GM13976 (cell line): ENCODE data around the gene CHN2.

Source experiments
- DNase-seq: peaks from one replicate; pipeline ENCODE4 v3.0.0; 2012; ENCODE audit warnings: low spot score
- in situ Hi-C: fragments of 300-500 bp; cut with MboI; formaldehyde crosslinking; loops from one replicate; pipeline ENCODE4 v1.12.0; 2022; ENCODE audit warnings: low sequenced_read_pairs, mixed read lengths, inconsistent platforms; ENCODE audit not compliant: unreplicated experiment
- TF ChIP-seq, protein P1 (sequence below): IDR thresholded peaks from 2 replicates; pipeline ENCODE4 v1.5.1; 2012; ENCODE audit warnings: borderline replicate concordance, mild to moderate bottlenecking; ENCODE audit not compliant: insufficient read depth; ENCODE audit errors: extremely low read depth, missing control alignments, control extremely low read depth

CHN2 gene

DNA sequence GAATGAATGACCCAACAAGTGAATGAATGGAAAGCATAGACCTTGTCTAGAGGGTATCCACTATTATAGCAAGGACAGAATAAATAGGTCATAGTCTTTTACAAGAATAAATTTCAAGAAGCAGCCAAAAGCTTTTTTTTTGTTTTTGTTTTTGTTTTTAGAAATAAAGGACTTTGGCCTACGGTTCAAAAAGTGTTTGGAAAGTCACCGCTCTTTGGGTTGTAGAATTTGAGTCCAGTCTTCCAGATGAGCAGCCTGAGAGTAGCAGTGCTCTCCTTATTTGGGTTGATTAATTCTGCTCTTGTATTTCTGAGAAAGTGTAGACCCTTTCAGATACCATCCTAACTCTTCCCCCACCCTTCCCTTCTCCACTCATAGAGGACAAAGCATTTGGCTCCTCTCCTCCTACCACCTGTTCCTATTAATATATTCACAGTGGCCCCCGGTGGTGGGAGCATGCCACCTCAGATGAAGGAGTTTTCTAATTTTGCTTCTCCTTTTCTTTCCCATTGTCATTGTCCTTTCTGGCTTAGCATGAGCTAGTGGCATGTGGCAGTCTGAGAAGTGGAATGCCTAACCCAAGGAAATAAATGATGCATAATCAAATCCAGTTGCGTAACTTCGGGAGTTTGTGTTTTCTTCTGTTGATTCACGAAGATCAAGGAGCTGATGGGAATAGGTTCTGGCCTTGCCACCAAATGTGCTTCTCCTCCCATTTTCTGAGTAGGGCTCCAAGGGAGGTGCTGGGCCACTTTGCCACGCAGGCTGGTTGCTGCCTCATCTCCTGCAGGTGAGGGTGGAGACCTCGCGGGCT lies 114.7 kb downstream of the CHN2 start:
- TF ChIP-seq, protein P1, sequence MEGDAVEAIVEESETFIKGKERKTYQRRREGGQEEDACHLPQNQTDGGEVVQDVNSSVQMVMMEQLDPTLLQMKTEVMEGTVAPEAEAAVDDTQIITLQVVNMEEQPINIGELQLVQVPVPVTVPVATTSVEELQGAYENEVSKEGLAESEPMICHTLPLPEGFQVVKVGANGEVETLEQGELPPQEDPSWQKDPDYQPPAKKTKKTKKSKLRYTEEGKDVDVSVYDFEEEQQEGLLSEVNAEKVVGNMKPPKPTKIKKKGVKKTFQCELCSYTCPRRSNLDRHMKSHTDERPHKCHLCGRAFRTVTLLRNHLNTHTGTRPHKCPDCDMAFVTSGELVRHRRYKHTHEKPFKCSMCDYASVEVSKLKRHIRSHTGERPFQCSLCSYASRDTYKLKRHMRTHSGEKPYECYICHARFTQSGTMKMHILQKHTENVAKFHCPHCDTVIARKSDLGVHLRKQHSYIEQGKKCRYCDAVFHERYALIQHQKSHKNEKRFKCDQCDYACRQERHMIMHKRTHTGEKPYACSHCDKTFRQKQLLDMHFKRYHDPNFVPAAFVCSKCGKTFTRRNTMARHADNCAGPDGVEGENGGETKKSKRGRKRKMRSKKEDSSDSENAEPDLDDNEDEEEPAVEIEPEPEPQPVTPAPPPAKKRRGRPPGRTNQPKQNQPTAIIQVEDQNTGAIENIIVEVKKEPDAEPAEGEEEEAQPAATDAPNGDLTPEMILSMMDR = no peak

DNA sequence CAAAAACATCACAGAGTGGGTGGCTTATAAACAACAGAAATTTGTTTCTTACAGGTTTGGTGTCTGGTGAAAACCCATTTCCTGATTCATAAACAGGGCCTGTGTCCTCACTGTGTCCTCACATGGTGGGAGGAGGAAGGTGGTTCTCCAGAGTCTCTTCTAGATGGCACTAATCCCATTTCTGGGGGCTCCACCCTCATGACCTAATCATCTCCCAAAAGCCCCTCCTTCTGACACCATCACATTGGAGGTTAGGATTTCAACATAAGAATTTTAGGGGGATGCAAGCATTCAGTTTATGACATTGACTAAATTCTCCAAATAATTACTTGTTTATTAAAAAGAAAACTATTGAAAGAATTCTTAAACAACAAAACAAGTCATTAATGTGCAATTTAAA lies 116.0 kb downstream of the CHN2 start:
- TF ChIP-seq, protein P1 = no peak
- in situ Hi-C loops = no loop called here
- DNase-seq = no peak

More for the DNA sequence above, 114.7 kb downstream of the CHN2 start:
- DNase-seq = no peak
- in situ Hi-C loops = no loop called here

DNA sequence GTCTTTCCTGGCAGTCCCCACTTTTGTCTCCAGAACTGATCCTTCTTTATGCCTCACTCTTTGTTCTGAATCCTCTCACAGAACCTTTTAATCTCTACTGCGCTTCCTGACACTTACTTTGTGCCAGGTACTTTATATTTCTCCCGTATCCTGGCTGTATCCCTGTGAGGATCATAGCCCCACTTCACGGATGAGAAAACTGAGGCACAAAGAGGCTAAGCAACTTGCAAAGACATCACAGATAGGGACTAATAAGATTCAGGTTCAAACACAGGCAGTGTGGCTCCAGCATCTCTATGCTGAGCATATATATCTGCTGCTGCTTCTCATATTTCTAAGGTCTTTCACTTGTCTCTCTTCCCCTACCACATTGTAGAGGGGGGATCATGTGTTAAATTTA lies 116.7 kb downstream of the CHN2 start:
- in situ Hi-C loops = no loop called here
- TF ChIP-seq, protein P1 = no peak
- DNase-seq = no peak

DNA sequence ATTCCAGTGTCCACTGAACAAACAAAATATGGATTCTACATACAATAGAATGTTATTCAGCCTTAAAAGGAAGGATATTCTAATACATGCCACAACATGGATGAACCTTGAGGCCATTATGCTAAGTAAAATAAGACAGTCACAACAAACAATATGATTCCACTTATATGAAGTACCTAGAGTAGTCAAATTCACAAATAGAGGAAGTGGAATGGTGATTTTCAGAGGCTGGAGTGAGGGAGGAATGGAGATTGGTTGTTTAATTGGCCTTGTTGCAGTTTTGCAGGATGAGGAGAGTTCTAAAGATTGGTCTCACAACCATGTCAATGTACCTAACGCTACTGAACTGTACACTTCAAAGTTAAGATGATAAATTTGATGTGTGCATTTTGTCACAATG lies 119.6 kb downstream of the CHN2 start:
- TF ChIP-seq, protein P1 = no peak
- in situ Hi-C loops = no loop called here
- DNase-seq = no peak

DNA sequence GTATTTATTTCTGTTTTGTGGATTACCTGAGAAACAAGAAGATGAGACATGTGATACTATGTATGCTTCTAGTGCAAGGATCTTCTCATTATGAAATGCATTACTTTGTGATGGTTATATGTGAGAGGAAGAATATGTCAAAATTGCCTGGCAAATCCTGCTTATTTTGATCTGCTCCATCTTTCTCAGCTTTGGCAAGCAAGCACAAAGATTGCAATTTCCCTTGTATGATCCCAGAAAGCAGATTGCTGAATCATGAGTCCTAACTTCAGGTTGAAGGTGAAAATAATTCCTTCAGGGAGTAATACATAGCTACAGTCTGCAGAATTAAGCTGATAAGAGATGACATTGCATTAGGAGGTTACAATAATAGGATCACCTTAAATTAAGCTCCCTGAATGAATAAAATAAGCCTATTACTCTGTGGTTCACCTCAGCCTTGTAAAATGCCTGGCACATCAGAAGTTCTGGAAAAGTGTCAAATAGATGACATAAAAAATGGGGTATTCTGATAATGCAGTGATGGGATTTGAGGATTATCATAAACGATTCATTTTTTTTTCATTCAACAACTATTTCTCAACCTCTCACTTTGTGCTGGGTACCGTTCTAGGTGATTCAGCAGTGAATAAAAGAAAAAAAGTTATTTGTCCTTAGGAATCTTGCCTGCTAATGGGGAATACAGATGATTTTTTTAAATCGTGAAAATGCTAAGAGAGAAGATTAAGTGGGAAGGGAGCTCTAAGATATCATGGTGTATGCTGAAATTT lies 120.7 kb downstream of the CHN2 start:
- TF ChIP-seq, protein P1 = no peak
- in situ Hi-C loops = no loop called here
- no peak for DNase-seq

DNA sequence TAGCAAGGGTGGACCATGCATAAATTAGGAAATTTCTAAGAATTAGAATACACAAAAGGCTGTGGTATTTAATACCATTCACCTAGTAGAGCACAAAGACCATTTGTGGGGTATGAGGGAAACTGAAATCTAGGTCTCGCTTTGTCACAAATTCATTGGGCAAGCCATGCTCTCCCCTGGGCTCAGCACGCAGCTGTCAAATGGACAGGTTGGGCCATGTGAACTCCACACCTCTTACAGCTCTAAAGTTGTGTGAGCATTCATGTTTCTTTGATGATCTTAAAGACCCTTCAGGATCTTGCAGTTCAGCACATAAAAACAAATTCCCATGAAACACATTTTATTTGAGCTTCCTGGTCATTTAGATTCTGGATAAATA lies 121.3 kb downstream of the CHN2 start:
- DNase-seq = no peak
- TF ChIP-seq, protein P1 = no peak
- in situ Hi-C loops = no loop called here
